ENCODE measurements around the gene ZFYVE27. TPM values are rescaled to one million over a fixed set of nuclear protein-coding genes. Genes with fewer than 3 reads are reported as not detected.

The ZFYVE27 gene
- total RNA-seq, 2 donors from 2014 or later = 45.9 to 47.9 TPM

DNA sequence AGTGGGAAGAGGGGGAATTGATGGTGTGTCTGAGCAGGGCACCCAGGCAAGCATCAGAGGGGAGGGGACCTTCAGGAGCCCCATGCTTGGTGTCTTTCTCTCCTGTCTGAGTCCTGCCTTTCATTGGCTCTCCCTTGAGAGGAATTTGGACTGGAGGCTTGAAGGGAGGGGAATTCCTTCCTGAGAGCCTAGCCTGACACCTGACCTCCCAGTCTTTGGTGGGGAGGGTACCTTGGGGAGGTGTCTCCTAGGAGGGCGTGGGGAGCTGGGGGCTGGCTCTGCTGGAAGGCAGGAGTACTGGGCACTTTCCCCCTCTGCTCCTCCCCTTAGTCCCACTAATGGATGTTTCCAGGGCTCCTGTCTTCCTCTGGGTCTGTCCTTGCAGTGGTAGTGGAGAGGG, 36.2 kb downstream of the ZFYVE27 start:
- H3K27me3 ChIP-seq = peaks cover 34% of the 10 kb centered on the region
- H3K9ac ChIP-seq (ENCODE audit: low read depth in 2 of 2, low read length in 2 of 2) = no peak overlapping the region
- H3K9me3 ChIP-seq = no peaks in the 10 kb centered on the region
- H3K36me3 ChIP-seq = no peaks in the 10 kb centered on the region
- H3K4me1 ChIP-seq = no peaks in the 10 kb centered on the region
- no peak overlapping the region for H3K4me3 ChIP-seq
- no peak overlapping the region for H3K27ac ChIP-seq
- intact Hi-C loops (cut with DNase I) = no loop called here
- TF ChIP-seq, protein P1, sequence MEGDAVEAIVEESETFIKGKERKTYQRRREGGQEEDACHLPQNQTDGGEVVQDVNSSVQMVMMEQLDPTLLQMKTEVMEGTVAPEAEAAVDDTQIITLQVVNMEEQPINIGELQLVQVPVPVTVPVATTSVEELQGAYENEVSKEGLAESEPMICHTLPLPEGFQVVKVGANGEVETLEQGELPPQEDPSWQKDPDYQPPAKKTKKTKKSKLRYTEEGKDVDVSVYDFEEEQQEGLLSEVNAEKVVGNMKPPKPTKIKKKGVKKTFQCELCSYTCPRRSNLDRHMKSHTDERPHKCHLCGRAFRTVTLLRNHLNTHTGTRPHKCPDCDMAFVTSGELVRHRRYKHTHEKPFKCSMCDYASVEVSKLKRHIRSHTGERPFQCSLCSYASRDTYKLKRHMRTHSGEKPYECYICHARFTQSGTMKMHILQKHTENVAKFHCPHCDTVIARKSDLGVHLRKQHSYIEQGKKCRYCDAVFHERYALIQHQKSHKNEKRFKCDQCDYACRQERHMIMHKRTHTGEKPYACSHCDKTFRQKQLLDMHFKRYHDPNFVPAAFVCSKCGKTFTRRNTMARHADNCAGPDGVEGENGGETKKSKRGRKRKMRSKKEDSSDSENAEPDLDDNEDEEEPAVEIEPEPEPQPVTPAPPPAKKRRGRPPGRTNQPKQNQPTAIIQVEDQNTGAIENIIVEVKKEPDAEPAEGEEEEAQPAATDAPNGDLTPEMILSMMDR (IDR thresholded peaks at IDR 0.05) = no peak
- DNase-seq = no peak

DNA sequence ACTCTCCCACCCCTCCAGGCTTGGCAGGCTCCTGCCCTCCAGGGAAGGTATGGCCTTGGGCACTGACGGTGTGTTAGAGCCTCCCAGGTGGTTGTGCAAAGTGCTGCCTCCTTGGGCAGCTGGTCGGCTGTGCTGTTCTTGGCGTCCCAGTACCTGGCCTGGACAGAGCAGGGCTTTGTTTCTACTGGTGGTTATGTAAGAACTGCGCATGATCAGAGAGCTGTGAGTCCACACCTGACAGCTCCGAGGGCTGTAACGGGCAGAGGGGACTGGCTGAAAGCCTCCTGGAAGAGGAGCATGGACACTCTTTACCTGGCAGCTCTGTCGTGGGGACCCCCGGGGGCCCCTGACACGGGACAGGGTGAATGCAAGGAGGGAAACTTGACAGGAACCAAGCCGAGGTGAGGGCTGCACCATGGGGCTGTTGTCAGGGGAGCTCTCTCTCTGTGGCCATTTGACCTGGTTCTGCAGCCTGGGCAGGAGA, 37.9 kb downstream of the ZFYVE27 start:
- H3K36me3 ChIP-seq = no peaks in the 10 kb centered on the region
- no peak overlapping the region for H3K4me3 ChIP-seq
- DNase-seq = no peak
- TF ChIP-seq, protein P1 (IDR thresholded peaks at IDR 0.05) = no peak
- H3K4me1 ChIP-seq = no peaks in the 10 kb centered on the region
- H3K9ac ChIP-seq (ENCODE audit: low read depth in 2 of 2, low read length in 2 of 2) = no peak overlapping the region
- intact Hi-C loops (cut with DNase I) = no loop called here
- no peak overlapping the region for H3K27ac ChIP-seq
- H3K27me3 ChIP-seq = peaks cover 34% of the 10 kb centered on the region
- H3K9me3 ChIP-seq = no peaks in the 10 kb centered on the region

DNA sequence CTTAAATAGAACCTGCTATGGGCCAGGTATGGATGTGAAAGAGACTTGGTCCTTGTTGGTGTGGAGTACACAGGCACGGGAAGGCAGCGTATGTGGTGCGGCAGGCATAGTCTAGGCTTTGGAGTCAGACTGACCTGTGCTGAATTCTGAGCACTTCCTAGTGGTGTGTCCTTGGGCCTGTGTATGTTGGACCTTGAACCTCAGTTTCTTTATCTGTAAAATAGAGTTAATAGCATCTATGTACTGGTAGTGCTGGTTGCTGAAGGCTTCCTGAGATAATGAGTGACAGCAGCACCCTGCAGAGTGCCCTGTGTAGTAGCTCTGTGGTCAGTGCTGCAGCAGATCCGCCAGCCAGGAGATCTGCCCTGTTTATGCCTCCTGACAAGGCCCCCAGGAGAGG, 40.2 kb downstream of the ZFYVE27 start:
- no peaks in the 10 kb centered on the region for H3K36me3 ChIP-seq
- no peak overlapping the region for H3K27ac ChIP-seq
- no peak for DNase-seq
- H3K27me3 ChIP-seq = peaks cover 14% of the 10 kb centered on the region
- H3K9ac ChIP-seq (ENCODE audit: low read depth in 2 of 2, low read length in 2 of 2) = no peak overlapping the region
- H3K9me3 ChIP-seq = no peaks in the 10 kb centered on the region
- intact Hi-C loops (cut with DNase I) = no loop called here
- no peak overlapping the region for H3K4me3 ChIP-seq
- H3K4me1 ChIP-seq = no peaks in the 10 kb centered on the region
- TF ChIP-seq, protein P1 (IDR thresholded peaks at IDR 0.05) = no peak

DNA sequence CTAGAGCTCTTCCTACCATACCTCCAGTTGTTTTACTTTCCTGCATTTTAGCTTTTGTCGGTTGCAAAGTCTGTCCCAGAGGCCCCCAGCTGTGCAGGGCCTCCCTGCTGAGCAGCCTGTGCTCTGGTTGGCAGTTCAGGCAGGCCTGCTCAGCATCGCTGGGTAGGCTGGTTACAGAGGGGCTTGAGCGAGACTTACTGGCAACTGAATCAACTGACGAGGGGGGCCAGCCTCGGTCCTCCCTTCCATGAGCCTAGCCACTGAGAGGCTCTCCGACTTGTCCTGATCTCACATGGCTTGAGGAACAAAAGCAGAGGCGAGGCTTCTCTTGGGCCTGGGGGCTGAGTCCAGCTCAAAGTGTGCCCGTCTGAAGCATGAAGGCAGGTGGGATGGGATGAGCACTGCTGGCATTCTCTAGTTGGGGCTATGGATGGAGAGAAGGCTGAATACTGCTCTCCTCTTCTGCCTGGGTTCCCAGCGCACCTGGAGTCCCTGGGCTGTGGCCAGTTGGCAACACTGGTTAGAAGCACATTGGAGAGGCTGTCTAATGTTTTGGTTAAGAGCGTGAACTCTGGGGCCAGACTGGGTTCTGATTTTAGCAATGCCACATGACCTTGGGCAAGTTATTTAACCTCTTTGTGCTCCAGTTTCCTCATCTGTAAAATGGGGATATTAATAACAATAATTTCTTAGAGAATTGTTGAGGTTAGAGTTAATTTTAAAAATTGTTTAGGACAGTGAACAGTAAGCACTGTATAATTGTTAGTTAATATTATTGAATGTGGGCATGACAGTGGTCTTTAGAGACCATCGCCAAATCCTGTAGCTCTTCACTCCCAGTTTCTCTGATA, 41.7 kb downstream of the ZFYVE27 start:
- no peak for DNase-seq
- Histone ChIP-seq H3K9ac (ENCODE audit: low read depth in 2 of 2, low read length in 2 of 2) (no peak overlapping the region), H3K9me3 (no peaks in the 10 kb centered on the region), H3K27ac (no peak overlapping the region), H3K4me1 (no peaks in the 10 kb centered on the region), H3K4me3 (no peak overlapping the region), H3K27me3 (no peaks in the 10 kb centered on the region), H3K36me3 (no peaks in the 10 kb centered on the region)
- TF ChIP-seq, protein P1 (IDR thresholded peaks at IDR 0.05) = no peak
- intact Hi-C loops (cut with DNase I) = no loop called here

DNA sequence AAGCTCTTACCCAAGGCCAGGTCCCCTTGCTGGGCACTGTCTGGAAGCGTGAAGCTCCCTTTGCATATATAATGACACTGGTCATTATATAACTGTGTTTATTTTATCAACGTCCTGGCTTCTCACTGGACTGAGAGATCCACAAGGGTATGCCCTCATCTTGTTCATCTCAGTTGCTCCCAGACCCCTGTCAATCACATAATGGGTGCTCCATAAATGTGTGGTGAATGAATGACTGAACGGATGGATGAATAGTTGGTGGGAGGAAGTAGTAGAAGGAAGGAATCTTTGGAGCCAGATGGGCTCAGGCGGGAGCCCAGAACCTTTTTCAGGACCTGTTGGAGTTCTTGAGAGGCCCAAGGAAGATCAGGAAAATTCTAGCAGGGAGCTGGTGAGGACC, 42.6 kb downstream of the ZFYVE27 start:
- TF ChIP-seq, protein P1 (IDR thresholded peaks at IDR 0.05) = no peak
- no peaks in the 10 kb centered on the region for H3K36me3 ChIP-seq
- H3K9me3 ChIP-seq = no peaks in the 10 kb centered on the region
- no peak overlapping the region for H3K27ac ChIP-seq
- DNase-seq = no peak
- intact Hi-C loops (cut with DNase I) = no loop called here
- no peak overlapping the region for H3K4me3 ChIP-seq
- no peaks in the 10 kb centered on the region for H3K27me3 ChIP-seq
- no peak overlapping the region for H3K9ac ChIP-seq (ENCODE audit: low read depth in 2 of 2, low read length in 2 of 2)
- H3K4me1 ChIP-seq = no peaks in the 10 kb centered on the region

Measured in colonic mucosa (tissue), 4 donors.